VCaP (cell line): ENCODE results near the gene ERC1.
A peak's percentile ranks its signal among the peaks of the same experiment; 100 is the strongest.
"Not testable (repeated sequence)": the region's sequence is repeated elsewhere in the genome, so short reads cannot be mapped to it uniquely, and the experiment has no call there.

Experiments
- H3K27ac ChIP-seq: fragments of 450-650 bp; 2 replicates; pipeline ENCODE4 v1.5.1; 2017
- CTCF ChIP-seq: fragments of 450-650 bp; conservative IDR thresholded peaks from 2 replicates; pipeline ENCODE4 v1.5.1; 2017; ENCODE audit warnings: mild to moderate bottlenecking, moderate library complexity

Gene ERC1

DNA sequence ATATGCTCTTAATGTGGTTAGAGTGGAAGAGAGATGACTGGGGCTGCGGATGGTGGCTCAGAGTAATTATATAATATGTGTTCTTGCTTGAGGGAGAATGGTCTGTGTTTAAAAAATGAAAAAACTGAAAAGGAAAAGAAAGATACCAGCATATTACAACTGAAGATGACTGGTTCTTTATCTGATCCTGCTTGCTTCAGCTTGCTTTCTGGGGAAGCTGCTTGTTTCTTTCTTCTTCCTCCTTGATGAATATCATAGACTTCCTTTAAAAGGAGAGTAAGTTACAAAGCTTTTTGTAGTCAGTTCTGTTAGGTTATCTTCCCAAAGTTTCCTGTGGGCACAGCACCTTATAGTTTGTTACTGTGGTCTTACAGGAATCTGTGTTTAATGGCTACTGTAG, 210.9 kb downstream of the ERC1 start:
- TF ChIP-seq CTCF, result no peak
- H3K27ac ChIP-seq, result 0 out of 2 replicates have a peak overlapping the region, but pooled peaks have one; percentile 13

- H3K27ac ChIP-seq, result peak overlapping the region; percentile 56; the same call in 1 of the 2 replicates
- no peak for TF ChIP-seq CTCF
Measured at GRCh38 chr12:1203735-1204019, 212.7 kb downstream of the ERC1 start.

- TF ChIP-seq CTCF, result no peak
- H3K27ac ChIP-seq, result peak overlapping the region; percentile 56
Measured at GRCh38 chr12:1204581-1205121, 213.6 kb downstream of the ERC1 start.

GRCh38 chr12:1205512-1206060, 214.6 kb downstream of the ERC1 start:
- H3K27ac ChIP-seq, result no peak overlapping the region

GRCh38 chr12:1206118-1206734, 215.2 kb downstream of the ERC1 start:
- no peak for TF ChIP-seq CTCF
- H3K27ac ChIP-seq, result no peak overlapping the region

More at GRCh38 chr12:1205512-1206060, 214.6 kb downstream of the ERC1 start:
- TF ChIP-seq CTCF, result no peak

DNA sequence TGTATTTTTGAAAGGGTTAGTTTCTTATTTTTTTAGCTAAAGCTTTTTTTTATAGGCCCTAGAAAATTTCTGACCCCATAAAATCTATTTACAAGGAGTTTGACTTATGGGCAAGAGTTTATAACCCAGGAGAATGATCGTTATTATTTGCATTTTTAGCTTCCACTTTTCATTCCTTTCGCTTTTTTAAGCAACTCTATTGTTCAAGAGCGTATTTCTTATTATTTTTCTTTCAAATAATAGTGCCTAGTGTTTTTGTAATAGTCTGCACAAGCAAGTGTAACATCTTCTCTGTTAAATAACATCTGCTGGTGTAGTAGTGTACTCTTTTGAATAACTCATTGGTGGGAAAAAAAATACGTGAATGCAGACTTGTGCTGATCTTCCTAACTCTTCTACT, 216.3 kb downstream of the ERC1 start:
- no peak overlapping the region for H3K27ac ChIP-seq
- no peak for TF ChIP-seq CTCF

GRCh38 chr12:1208719-1209118, 217.7 kb downstream of the ERC1 start:
- H3K27ac ChIP-seq, result not testable (repeated sequence)

DNA sequence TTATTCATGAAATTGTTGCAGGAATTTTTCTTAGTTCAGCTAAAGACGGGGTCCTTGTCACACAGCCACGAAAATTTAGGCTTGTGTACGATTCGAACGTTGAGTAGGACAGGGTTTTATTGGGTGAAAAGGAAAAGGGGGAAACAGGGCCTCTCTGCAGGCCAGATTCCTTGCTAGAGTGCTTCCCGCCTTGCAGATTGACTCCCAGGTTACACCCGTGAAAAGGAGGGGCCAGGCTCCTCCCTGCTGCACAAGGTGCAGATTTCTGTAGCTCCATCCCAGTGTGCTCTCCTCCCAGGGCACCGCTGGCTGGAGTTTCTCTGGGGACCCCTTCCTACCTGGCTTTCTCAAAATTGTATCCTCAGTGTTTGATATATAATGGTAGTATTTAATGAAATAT, 221.5 kb downstream of the ERC1 start:
- H3K27ac ChIP-seq, result no peak overlapping the region
- no peak for TF ChIP-seq CTCF
